Right atrium auricular region (tissue), 2 donors: Measurements from ENCODE around the gene FBXO7. TPM values are rescaled to one million over a fixed set of nuclear protein-coding genes. Genes with fewer than 3 reads are reported as not detected.
"Not testable (repeated sequence)": the region's sequence is repeated elsewhere in the genome, so short reads cannot be mapped to it uniquely, and the experiment has no call there.

Experiments used
- DNase-seq: peaks from one replicate; pipeline ENCODE4 v3.0.0-alpha.2; 2019; ENCODE audit warnings: low spot score
- H3K27ac ChIP-seq, 2 donors: fragments of 200-600 bp; sonication (generic); 1 replicate in 1 of 2; 2 replicates in 1 of 2; pipeline ENCODE4 v1.5.1; 2016 to 2019
- H3K27me3 ChIP-seq, 2 donors: fragments of 200-600 bp; sonication (generic); one replicate each; pipeline versions ENCODE4 v1.5.1 to v1.6.0; 2017 to 2019
- H3K36me3 ChIP-seq: fragments of 200-600 bp; sonication (generic); one replicate; pipeline ENCODE4 v1.5.1; 2016
- H3K4me1 ChIP-seq, 2 donors: fragments of 200-600 bp; sonication (generic); one replicate each; pipeline versions ENCODE4 v1.5.1 to v1.6.0; 2017 to 2019
- H3K4me3 ChIP-seq, 2 donors: fragments of 200-600 bp; sonication (generic); 1 replicate in 1 of 2; 2 replicates in 1 of 2; pipeline ENCODE4 v1.5.1; 2017 to 2019; ENCODE audit warnings: mild to moderate bottlenecking in 1 of 2, moderate library complexity in 1 of 2
- H3K9me3 ChIP-seq, 2 donors: fragments of 200-600 bp; sonication (generic); one replicate each; pipeline ENCODE4 v1.5.1; 2019
- CTCF ChIP-seq, 2 donors: fragments of 200-600 bp; sonication (generic); IDR thresholded peaks; one replicate each; pipeline ENCODE4 v1.5.1; 2019; ENCODE audit warnings: antibody characterized with exemption in 2 of 2
- total RNA-seq, 2 donors: library from RNA; depleted of rRNA; stranded (reverse); fragments of >200 nt; gene quantifications; one replicate each; pipeline ENCODE4 v1.1.0, GENCODE V29; 2016

The FBXO7 gene
- total RNA-seq, 2 donors from 2014 or later: 48.2 to 55.1 TPM

GRCh38 chr22:32473388-32473952 is 1.1 kb upstream of the FBXO7 start:
- no peaks in the 10 kb centered on the region for H3K27me3 ChIP-seq
- no peaks in the 10 kb centered on the region for H3K9me3 ChIP-seq
- no peaks in the 10 kb centered on the region for H3K36me3 ChIP-seq
- H3K4me1 ChIP-seq: peaks cover 0 to 33% of the 10 kb centered on the region in 2 donors
- no peak for DNase-seq
- TF ChIP-seq CTCF (IDR thresholded peaks at IDR 0.05): peak; percentile 16 to 68
- peak overlapping the region; percentile 99 to 100 for H3K27ac ChIP-seq
- H3K4me3 ChIP-seq: peak overlapping the region in 1 of 2 donors; percentile 87

GRCh38 chr22:32475468-32476010 is 928 bp downstream of the FBXO7 start:
- no peak for TF ChIP-seq CTCF (IDR thresholded peaks at IDR 0.05)
- Histone ChIP-seq H3K27ac (peak overlapping the region; percentile 99 to 100), H3K9me3 (no peaks in the 10 kb centered on the region), H3K36me3 (peaks cover 4% of the 10 kb centered on the region), H3K4me3 (peak overlapping the region; percentile 87 to 98), H3K4me1 (peaks cover 0 to 33% of the 10 kb centered on the region in 2 donors), H3K27me3 (no peaks in the 10 kb centered on the region)
- peak; percentile 65 for DNase-seq

- DNase-seq: no peak
- Histone ChIP-seq H3K9me3 (no peaks in the 10 kb centered on the region), H3K27ac (peak overlapping the region; percentile 99 to 100), H3K27me3 (no peaks in the 10 kb centered on the region), H3K4me1 (peaks cover 0 to 33% of the 10 kb centered on the region in 2 donors), H3K36me3 (peaks cover 4% of the 10 kb centered on the region), H3K4me3 (peak overlapping the region; percentile 87 to 98)
- TF ChIP-seq CTCF (IDR thresholded peaks at IDR 0.05): no peak
These were observed 1.9 kb downstream of the FBXO7 start for GRCh38 chr22:32476281-32477195.

GRCh38 chr22:32477596-32477995 is 3.0 kb downstream of the FBXO7 start:
- H3K36me3 ChIP-seq: peaks cover 4% of the 10 kb centered on the region
- TF ChIP-seq CTCF (IDR thresholded peaks at IDR 0.05): no peak
- DNase-seq: no peak
- H3K4me3 ChIP-seq: no peak overlapping the region
- peaks cover 0 to 36% of the 10 kb centered on the region in 2 donors for H3K4me1 ChIP-seq
- no peaks in the 10 kb centered on the region for H3K9me3 ChIP-seq
- no peak overlapping the region for H3K27ac ChIP-seq
- H3K27me3 ChIP-seq: no peaks in the 10 kb centered on the region

GRCh38 chr22:32478552-32478951 is 3.9 kb downstream of the FBXO7 start:
- H3K4me1 ChIP-seq: peaks cover 0 to 40% of the 10 kb centered on the region in 2 donors
- H3K9me3 ChIP-seq, DNase-seq: not testable (repeated sequence)

GRCh38 chr22:32478994-32479393 is 4.4 kb downstream of the FBXO7 start:
- H3K4me3 ChIP-seq: no peak overlapping the region
- DNase-seq: no peak
- peaks cover 4% of the 10 kb centered on the region for H3K36me3 ChIP-seq
- H3K27ac ChIP-seq: no peak overlapping the region
- no peaks in the 10 kb centered on the region for H3K27me3 ChIP-seq
- H3K9me3 ChIP-seq: no peaks in the 10 kb centered on the region
- peaks cover 0 to 35% of the 10 kb centered on the region in 2 donors for H3K4me1 ChIP-seq
- no peak for TF ChIP-seq CTCF (IDR thresholded peaks at IDR 0.05)

More at GRCh38 chr22:32478552-32478951, 3.9 kb downstream of the FBXO7 start:
- not testable (repeated sequence) for H3K27ac ChIP-seq, H3K36me3 ChIP-seq, H3K4me3 ChIP-seq, H3K27me3 ChIP-seq
